ENCODE data around the gene ABCC6. TPM values are rescaled to one million over a fixed set of nuclear protein-coding genes. Genes with fewer than 3 reads are reported as not detected.

Gene ABCC6
- total and polyA plus RNA-seq, 2 donors (not counting 1 experiment from before 2014, with no cell fraction given): 0.27 TPM; not detected in 1

DNA sequence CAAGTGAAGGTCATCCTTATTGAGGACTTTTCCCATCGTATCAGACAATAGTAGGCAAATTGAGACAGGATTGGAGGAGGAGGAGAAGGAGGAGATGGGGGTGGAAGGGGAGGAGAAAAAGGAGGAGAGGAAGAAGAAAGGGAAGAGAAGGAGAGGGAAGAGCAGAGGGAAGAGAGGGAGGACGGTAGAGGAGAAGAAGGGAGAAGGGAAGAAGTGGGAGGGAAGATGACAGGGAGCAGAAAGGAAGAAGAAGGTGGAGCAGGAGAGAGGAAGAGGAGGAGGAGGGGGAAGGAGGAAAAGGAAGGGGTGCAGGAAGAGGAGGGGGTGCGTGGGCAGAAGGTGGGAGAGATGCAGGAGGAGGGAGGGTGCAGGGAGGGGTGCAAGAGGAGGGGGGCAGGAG, 26.0 kb downstream of the ABCC6 start:
- CTCF ChIA-PET: no interaction called here
- ATAC-seq (ENCODE audit: low read depth) (no peak), DNase-seq (no peak)
- Histone ChIP-seq H3K9ac (ENCODE audit: low read length) (no peak overlapping the region), H4K20me1 (ENCODE audit: control insufficient read depth, insufficient read depth, low read length, poor library complexity, severe bottlenecking) (no peaks in the 10 kb centered on the region), H3K4me1 (ENCODE audit: control insufficient read depth in 2 of 2, insufficient read depth in 2 of 2, low read length in 2 of 2) (peaks cover 10 to 16% of the 10 kb centered on the region in 2 donors), H3K4me2 (replicated peaks; ENCODE audit: low read depth, low read length, poor library complexity, severe bottlenecking) (no peak overlapping the region), H3K27me3 (replicated peaks in 1 of 4; ENCODE audit: control extremely low read depth in 1 of 4, control insufficient read depth in 3 of 4, insufficient read depth in 4 of 4, low read length in 3 of 4) (no peaks in the 10 kb centered on the region), H3K27ac (ENCODE audit: low read length in 2 of 2) (no peak overlapping the region), H3K4me3 (ENCODE audit: control extremely low read depth in 1 of 5, extremely low read depth in 1 of 5, insufficient read depth in 1 of 5, low read depth in 2 of 5, low read length in 4 of 5) (no peak overlapping the region), H2AFZ (ENCODE audit: insufficient read depth, low read depth, low read length, poor library complexity, severe bottlenecking) (no peak overlapping the region), H3K9me3 (ENCODE audit: control extremely low read depth in 1 of 3, control insufficient read depth in 2 of 3, insufficient read depth in 1 of 3, low read length in 2 of 3) (no peaks in the 10 kb centered on the region), H3K79me2 (ENCODE audit: control insufficient read depth, insufficient read depth, low read length) (no peaks in the 10 kb centered on the region), H3K36me3 (replicated peaks in 1 of 2; ENCODE audit: control extremely low read depth in 1 of 2, control insufficient read depth in 1 of 2, extremely low read depth in 1 of 2, insufficient read depth in 2 of 2, low read length in 1 of 2) (no peaks in the 10 kb centered on the region)
- WGBS (ENCODE audit: insufficient coverage): 70% methylated on average over 3 of the region's 3 CpGs
- H3K27ac Mint-ChIP-seq: no peak overlapping the region
- no peaks in the 10 kb centered on the region for H3K9me3 Mint-ChIP-seq (ENCODE audit: insufficient read depth)
- H3K4me3 Mint-ChIP-seq: no peak overlapping the region
- H3K27me3 Mint-ChIP-seq: peaks cover 2% of the 10 kb centered on the region
- peaks cover 15% of the 10 kb centered on the region for H3K4me1 Mint-ChIP-seq
- POLR2A ChIA-PET: no interaction called here
- TF ChIP-seq, protein P1, sequence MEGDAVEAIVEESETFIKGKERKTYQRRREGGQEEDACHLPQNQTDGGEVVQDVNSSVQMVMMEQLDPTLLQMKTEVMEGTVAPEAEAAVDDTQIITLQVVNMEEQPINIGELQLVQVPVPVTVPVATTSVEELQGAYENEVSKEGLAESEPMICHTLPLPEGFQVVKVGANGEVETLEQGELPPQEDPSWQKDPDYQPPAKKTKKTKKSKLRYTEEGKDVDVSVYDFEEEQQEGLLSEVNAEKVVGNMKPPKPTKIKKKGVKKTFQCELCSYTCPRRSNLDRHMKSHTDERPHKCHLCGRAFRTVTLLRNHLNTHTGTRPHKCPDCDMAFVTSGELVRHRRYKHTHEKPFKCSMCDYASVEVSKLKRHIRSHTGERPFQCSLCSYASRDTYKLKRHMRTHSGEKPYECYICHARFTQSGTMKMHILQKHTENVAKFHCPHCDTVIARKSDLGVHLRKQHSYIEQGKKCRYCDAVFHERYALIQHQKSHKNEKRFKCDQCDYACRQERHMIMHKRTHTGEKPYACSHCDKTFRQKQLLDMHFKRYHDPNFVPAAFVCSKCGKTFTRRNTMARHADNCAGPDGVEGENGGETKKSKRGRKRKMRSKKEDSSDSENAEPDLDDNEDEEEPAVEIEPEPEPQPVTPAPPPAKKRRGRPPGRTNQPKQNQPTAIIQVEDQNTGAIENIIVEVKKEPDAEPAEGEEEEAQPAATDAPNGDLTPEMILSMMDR (IDR thresholded peaks at IDR 0.05): no peak
- TF ChIP-seq EZH2 (IDR thresholded peaks at IDR 0.05; ENCODE audit: borderline replicate concordance, insufficient read depth, low read depth, low read length, poor library complexity, severe bottlenecking): no peak
- intact Hi-C loops (cut with micrococcal nuclease): no loop called here

DNA sequence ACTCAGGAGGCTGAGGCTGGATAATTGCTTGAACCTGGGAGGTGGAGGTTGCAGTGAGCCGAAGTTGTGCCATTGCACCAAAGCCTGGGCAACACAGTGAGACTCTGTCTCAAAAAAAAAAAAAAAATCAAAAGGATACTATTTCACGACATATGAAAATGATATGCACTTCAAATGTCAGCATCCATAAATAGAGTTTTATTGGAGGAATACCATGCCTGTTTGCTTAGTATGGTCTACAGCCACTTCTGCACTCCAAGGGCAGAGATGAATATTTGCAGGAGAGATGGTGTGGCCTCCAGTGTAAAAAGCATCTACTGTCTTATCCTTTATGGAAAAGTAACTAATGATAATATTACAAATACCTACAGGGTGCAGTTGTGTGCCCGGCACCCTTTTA, 27.2 kb downstream of the ABCC6 start:
- Histone ChIP-seq H3K79me2 (ENCODE audit: control insufficient read depth, insufficient read depth, low read length) (no peaks in the 10 kb centered on the region), H3K9me3 (ENCODE audit: control extremely low read depth in 1 of 3, control insufficient read depth in 2 of 3, insufficient read depth in 1 of 3, low read length in 2 of 3) (no peaks in the 10 kb centered on the region), H3K4me2 (replicated peaks; ENCODE audit: low read depth, low read length, poor library complexity, severe bottlenecking) (no peak overlapping the region), H3K36me3 (replicated peaks in 1 of 2; ENCODE audit: control extremely low read depth in 1 of 2, control insufficient read depth in 1 of 2, extremely low read depth in 1 of 2, insufficient read depth in 2 of 2, low read length in 1 of 2) (no peaks in the 10 kb centered on the region), H3K27ac (ENCODE audit: low read length in 2 of 2) (no peak overlapping the region), H3K9ac (ENCODE audit: low read length) (no peak overlapping the region), H3K4me3 (ENCODE audit: control extremely low read depth in 1 of 5, extremely low read depth in 1 of 5, insufficient read depth in 1 of 5, low read depth in 2 of 5, low read length in 4 of 5) (no peak overlapping the region), H3K4me1 (ENCODE audit: control insufficient read depth in 2 of 2, insufficient read depth in 2 of 2, low read length in 2 of 2) (peaks cover 7 to 9% of the 10 kb centered on the region in 2 donors), H2AFZ (ENCODE audit: insufficient read depth, low read depth, low read length, poor library complexity, severe bottlenecking) (no peak overlapping the region), H4K20me1 (ENCODE audit: control insufficient read depth, insufficient read depth, low read length, poor library complexity, severe bottlenecking) (no peaks in the 10 kb centered on the region), H3K27me3 (replicated peaks in 1 of 4; ENCODE audit: control extremely low read depth in 1 of 4, control insufficient read depth in 3 of 4, insufficient read depth in 4 of 4, low read length in 3 of 4) (no peaks in the 10 kb centered on the region)
- no peak for TF ChIP-seq EZH2 (IDR thresholded peaks at IDR 0.05; ENCODE audit: borderline replicate concordance, insufficient read depth, low read depth, low read length, poor library complexity, severe bottlenecking)
- TF ChIP-seq, protein P1 (IDR thresholded peaks at IDR 0.05): no peak
- DNase-seq: no peak
- H3K27me3 Mint-ChIP-seq: peaks cover 9% of the 10 kb centered on the region
- no peak overlapping the region for H3K27ac Mint-ChIP-seq
- peaks cover 6% of the 10 kb centered on the region for H3K4me1 Mint-ChIP-seq
- CTCF ChIA-PET: no interaction called here
- intact Hi-C loops (cut with micrococcal nuclease): no loop called here
- no peak overlapping the region for H3K4me3 Mint-ChIP-seq
- H3K9me3 Mint-ChIP-seq (ENCODE audit: insufficient read depth): no peaks in the 10 kb centered on the region
- ATAC-seq (ENCODE audit: low read depth): no peak
- POLR2A ChIA-PET: no interaction called here
- WGBS (ENCODE audit: insufficient coverage): 100% methylated on average over 1 of the region's 3 CpGs
